ENCODE measurements around the gene LMTK2. TPM values are rescaled to one million over a fixed set of nuclear protein-coding genes. Genes with fewer than 3 reads are reported as not detected.

LMTK2 gene
- total RNA-seq, 4 donors from 2014 or later: 11.0 to 15.8 (median 12.0) TPM

- TF ChIP-seq, protein P1, sequence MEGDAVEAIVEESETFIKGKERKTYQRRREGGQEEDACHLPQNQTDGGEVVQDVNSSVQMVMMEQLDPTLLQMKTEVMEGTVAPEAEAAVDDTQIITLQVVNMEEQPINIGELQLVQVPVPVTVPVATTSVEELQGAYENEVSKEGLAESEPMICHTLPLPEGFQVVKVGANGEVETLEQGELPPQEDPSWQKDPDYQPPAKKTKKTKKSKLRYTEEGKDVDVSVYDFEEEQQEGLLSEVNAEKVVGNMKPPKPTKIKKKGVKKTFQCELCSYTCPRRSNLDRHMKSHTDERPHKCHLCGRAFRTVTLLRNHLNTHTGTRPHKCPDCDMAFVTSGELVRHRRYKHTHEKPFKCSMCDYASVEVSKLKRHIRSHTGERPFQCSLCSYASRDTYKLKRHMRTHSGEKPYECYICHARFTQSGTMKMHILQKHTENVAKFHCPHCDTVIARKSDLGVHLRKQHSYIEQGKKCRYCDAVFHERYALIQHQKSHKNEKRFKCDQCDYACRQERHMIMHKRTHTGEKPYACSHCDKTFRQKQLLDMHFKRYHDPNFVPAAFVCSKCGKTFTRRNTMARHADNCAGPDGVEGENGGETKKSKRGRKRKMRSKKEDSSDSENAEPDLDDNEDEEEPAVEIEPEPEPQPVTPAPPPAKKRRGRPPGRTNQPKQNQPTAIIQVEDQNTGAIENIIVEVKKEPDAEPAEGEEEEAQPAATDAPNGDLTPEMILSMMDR (IDR thresholded peaks at IDR 0.05): no peak
- no peak for ATAC-seq (ENCODE audit: low FRiP score)
Observed at GRCh38 chr7:98171449-98171848, 64.8 kb downstream of the LMTK2 start.

GRCh38 chr7:98174334-98175259, 67.9 kb downstream of the LMTK2 start:
- TF ChIP-seq, protein P1 (IDR thresholded peaks at IDR 0.05): no peak
- DNase-seq (ENCODE audit: low spot score) (no peak), ATAC-seq (ENCODE audit: low FRiP score) (no peak)

More at GRCh38 chr7:98171449-98171848, 64.8 kb downstream of the LMTK2 start:
- DNase-seq (ENCODE audit: low spot score): no peak

DNA sequence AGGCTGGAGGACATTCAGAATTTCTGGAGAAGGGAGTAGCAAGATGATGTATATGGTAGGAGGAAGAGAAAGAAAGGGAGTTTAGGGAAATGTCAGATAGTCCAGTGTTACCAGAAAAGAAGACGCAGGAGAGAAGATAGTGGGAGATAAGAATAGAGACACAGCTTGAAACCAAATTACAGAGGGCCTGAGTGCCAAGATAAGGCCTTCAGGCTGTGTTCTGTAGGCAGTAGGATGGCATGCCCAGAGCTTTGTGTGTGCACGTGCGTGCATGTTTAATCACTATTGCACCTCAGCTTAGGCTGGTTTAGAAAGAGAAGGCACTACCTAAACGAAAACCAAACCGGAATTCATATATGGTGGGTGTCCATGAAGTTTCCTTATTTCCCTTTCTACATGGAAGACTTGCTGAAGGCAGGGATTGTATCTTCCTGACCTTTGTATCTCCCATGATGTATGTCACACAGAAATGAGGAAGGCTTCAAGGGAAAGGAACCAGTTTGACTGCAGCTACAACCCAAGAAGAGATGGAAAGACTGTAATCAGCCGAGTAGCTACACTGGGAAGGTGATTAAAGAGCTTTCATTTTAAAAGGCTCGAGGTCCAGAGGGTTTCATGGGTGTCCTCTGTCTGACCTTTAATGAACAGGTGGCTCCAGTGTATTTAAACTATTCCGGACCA, 68.7 kb downstream of the LMTK2 start:
- ATAC-seq (ENCODE audit: low FRiP score): no peak
- TF ChIP-seq, protein P1 (IDR thresholded peaks at IDR 0.05): no peak
- DNase-seq (ENCODE audit: low spot score): no peak

DNA sequence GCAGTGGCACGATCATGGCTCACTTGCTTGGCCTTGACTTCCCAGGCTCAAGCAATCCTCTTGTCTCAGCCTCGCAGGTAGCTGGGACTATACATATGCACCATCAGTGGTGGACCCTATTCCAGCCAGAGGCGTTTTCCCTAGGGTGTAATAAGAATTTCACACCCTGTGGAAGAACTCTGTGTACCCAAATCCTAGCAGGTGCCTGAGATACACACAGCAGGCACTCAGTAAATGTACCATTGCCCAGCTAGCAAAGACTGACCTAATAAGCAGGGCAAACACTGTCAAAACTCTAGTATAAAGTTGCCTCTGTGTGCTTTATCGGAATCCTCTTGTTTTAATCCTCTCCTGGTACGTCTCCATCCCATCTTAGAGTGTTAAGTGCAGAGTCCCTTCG, 70.9 kb downstream of the LMTK2 start:
- no peak for DNase-seq (ENCODE audit: low spot score)
- no peak for ATAC-seq (ENCODE audit: low FRiP score)
- TF ChIP-seq, protein P1 (IDR thresholded peaks at IDR 0.05): no peak

DNA sequence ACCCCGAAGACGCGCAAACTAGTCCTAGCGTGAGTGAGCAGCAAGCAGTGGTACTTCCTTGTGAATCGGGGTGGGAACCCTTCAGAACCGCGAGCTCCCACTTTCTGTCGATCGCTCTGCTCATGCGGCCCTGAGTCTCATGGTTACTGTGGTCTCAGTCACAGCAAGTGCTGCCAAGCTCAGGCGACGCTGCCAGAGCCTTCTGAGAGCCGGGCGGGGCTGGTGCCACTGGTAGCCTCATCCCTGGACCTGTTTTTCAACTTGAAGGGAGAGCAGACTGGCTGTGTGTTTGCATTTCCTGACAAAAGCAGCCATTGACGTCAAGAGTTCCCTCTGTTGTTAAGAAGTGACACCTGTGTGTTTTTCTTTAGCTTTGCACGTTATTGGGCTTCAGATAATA, 71.7 kb downstream of the LMTK2 start:
- no peak for ATAC-seq (ENCODE audit: low FRiP score)
- no peak for DNase-seq (ENCODE audit: low spot score)
- TF ChIP-seq, protein P1 (IDR thresholded peaks at IDR 0.05): no peak

- no peak for ATAC-seq (ENCODE audit: low FRiP score)
- no peak for DNase-seq (ENCODE audit: low spot score)
- TF ChIP-seq, protein P1 (IDR thresholded peaks at IDR 0.05): no peak
Observed at GRCh38 chr7:98178762-98179490, 72.3 kb downstream of the LMTK2 start.
